ENCODE results near the gene TOGARAM2.

Gene TOGARAM2

DNA sequence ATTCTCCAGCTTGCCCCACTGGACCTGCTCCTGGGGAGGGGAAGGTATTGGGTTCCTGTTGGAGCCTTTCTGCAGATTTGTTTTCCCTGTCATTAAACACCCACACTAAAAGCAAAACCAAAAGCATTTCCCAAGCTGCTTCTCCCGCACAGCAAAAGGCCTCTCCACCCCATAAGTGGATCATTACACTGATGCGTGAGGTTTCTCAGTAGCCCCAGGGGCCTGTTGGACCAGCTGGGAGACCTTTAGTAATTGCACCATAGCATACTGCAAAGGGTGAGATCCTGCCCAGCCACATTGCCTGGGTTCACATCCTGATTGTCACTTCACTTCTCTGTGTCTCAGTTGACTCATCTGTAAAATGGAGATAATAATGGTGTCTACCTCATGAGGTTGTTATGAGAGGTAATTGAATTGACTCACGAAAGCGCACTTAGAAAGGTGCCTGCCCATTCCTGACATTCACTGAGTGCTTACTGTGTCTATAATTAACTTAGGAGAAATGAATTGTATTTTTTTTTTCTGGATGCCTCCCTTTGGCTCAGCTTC lies 43.9 kb downstream of the TOGARAM2 start:
- DNase-seq: no peak

DNA sequence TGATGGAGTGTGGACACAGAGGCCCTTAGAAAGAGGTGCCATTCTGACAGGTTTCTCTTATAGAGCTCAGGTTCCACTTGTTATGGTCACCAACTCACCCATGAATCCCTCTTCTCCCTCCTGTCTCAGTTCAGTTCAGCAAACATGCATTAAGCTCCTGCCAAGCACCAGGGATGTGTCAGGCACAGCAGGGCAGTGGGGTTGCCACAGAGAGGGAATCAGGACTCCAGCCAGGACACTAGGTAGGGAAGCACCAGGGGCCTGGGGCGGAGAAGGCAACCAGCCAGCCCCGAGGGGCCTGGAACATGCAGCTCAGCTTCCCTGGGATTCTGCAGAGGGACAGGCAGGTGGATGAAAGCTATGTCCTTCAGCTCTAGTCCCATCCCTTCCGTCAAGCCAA lies 44.6 kb downstream of the TOGARAM2 start:
- no peak for DNase-seq

DNA sequence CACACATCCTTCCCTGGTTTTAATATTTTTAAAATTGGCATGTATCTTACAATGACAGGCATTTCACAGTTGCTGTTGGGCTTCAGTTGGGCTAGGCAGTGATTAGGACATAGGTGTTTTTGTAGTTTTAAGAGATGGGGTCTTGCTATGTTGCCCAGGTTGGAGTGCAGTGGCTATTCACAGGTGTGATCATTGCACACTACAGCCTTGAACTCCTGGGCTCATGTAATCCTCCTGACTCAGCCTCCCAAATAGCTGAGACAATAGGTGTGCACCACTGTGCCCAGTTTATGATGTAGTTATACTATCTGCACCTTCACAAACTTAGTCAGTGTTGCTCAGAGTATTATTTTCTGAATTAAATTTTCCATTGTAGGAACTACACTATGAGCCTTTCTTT lies 49.9 kb downstream of the TOGARAM2 start:
- DNase-seq: no peak

DNA sequence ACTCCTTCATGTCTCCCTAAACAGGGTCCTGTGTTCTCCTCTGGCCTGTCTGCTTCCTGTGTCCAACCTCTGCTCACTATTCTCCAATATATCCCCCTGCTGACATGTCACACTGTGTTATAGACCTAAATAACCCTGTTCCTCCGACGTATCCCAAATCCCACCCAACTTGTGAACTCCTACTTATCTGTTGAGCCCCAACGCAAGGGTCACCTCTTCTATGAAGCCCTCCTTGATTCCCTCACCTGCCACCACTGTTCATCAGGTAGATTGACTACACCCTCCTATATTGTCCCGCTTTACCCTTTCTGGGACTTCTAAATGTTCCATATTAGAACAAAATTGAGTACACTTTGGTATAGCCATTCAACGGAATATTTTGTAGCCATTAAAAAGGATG lies 51.1 kb downstream of the TOGARAM2 start:
- no peak for DNase-seq

DNA sequence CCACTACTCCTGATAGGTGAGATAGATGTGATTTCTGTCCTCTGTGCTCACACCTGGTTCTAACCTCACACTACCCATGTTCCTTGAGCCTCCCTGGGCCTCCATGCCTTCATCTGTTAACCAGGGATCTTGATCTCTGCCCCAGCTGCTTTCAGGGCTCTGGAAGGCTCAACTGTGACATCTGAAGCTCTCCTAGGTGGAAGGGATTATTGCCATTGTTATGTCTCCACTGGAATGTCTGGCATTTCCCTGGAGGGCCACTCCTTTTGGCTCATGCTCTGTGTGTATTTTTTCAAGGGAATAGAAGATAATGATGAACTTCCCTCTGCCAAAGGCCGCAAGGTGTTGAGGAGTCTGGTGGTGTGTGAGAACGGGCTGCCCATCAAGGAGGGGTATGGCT lies 52.1 kb downstream of the TOGARAM2 start:
- DNase-seq: no peak

DNA sequence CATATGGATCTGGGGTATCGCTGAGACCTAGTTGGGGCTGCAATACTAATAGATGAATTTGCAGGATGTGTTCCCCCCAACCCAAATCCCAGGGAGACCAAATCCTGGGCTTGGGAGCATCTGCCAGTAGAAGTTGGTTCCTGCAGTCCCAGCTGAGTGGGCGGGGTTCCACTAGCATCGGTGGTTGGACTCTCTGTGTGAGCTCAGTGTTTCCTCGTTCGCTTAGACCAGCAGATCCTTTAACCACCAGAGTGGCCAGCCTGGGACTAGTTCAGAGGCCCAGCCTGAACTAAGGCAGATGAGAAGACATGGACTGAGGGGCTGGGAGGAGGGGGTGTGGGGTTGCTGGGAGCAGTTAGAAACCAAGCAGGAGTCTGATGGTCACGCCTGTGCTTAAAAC lies 52.6 kb downstream of the TOGARAM2 start:
- no peak for DNase-seq

DNA sequence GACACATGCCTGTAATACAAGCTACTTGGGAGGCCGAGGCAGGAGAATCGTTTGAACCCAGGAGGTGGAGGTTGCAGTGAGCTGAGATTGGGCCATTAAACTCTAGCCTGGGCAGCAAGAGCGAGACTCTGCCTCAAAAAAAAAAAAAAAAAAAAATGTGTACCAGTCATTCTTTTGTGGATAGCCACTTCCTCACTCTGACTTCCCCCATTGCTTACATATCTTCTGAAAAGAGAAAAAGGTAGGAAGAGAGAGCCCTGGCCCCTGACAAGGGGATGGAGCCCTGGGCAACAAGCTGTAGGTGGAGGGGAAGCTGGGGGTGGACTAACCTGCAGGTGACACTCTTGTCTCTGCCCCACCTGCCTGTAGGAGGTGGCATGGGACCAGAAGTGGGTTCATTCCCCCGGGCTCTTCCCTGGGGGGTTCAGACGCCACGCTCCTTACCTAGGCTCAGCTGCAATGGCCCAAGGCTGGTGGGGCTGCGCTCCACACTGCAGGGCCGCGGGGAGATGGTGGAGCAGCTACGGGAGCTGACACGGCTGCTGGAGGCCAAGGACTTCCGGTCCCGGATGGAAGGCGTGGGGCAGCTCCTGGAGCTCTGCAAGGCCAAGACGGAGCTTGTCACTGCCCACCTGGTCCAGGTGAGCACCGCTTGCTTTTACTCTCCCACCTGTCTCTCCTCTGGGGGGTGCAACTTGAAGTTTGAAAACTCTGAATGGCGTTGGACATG lies 54.1 kb downstream of the TOGARAM2 start:
- no peak for DNase-seq

DNA sequence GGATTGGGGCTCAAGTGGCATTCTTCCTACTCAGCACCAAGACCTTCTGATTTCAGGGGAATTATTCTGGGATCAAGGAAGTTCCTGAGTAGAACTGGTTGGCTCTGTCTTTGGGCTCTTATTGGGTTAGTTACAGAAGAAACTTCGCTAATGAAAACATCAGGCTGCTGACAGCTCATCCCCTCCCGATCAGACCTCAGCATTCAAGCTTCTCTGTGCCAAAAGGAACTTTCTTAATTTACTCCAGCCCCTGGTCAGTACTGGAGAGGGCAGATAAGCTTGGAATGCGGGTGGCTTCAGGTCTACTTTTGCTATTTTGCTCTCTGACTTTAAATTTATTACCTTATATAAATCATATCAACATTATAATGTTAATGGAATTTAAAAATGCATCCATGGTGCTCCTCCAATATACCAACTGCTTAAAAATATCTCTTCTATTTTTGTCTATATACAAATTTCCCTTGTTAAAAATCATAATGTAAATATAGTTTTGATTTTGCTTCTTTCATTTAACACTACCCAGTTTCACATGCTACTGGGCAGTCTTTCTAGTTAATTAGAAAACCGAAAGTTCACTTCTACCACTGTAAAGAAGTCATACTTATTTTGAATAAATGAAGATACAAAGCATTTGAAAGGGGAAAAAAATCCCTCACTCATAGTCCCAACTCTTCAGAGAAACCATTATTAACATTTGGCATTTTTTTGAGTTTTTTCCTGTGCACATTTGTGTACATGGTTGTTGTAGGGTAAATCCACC lies 58.8 kb downstream of the TOGARAM2 start:
- DNase-seq: no peak

DNA sequence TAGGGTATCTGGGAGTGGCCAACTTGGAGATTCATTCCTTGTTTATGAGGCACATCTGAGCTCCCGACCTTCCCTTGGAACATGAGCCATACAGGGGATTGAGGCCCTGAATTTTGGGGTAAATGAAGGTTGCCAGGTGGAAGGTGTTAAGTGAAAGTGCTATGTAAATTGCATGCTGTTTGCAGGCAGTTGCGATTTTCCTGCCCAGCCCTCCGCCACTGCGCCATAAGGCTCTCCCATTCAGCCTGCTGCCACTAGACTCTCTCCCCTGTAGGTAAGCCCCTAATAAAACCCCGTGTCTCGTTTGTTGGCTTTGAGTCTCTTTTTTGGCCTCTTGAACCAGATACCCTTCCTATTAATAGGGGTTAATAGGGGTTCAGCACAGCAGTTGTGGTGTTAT lies 59.5 kb downstream of the TOGARAM2 start:
- no peak for DNase-seq

DNA sequence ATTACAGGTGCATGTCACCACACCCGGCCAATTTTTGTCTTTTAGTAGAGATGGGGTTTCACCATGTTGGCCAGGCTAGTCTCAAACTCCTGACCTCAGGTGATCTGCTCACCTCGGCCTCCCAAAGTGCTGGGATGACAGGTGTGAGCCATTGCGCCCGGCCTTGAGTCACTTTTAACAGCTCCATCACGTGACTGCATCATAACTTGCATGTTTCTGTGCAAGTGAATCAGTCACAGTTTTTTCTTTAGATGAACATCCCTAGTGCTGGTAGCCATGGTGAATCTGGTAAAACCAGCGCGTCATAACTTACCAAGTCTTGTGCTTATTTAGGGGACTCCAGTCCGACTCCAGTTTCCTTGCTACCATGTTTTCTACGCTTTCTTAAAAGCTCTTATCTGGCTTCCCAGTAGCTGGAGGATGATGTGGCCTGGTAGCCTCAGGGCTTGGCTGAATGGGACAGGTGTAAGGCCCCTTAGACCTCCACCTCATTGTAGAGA lies 60.1 kb downstream of the TOGARAM2 start:
- no peak for DNase-seq

DNA sequence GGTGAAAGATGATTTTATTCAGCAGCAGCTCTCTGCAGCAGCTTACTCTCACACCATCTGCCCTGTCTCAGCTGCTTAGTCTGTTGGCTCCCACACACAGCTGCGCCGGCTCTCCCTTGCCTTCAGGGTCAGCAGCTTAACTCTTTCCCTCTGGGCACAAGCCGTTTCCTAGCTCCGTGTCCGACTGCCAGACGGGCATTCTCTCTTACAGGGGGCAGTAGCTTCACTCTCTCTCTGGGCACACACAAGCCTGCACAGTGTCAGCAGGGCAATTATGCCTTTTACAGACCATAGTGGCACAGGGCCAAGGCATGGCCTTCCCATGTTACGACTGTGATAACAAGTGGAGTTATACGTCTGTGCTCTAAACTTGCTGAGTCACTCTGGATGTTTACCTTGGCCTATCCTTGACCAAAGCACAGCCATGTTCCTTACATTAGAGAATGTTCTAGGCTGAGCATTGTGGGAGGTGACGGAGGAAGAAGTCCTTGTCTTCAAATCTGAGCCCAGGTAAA lies 61.5 kb downstream of the TOGARAM2 start:
- DNase-seq: no peak

DNA sequence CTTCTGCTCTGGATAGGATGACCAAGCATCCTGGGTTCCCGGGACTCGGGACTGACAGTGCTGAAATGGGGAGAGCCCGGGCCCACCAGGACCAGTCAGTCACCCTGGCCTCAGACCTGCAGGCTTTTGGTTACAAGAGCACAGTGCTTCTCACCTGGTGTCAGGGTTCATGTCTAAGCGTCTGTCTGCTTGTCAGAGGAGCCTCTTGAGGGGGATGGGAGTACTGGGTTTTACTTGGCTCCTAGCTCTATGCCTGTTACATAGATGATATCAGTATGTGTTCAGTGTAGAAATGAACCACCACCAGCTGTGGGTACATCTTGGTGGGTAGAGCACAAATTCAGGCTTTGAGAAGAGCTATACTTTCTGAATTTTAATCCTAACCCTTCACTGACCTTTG lies 63.4 kb downstream of the TOGARAM2 start:
- DNase-seq: no peak

DNA sequence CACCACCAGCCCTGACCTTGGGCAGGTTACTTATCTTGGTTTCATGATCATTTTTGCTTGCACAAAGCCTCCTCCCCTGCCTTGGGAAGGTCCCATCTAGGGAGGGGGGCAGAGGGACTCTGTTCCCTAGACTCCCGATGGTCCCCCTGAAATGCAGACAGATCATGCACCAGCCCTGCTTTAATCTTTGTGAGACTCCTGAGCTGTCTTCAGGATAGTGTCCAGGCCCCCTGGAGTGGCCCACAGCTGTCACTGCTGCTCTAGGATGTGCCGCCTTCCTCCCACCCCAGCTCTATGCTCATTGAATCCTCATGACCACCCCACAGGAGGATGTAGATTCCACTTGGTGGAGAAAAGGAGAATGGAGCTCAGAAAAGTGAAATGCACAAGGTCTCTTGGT lies 65.2 kb downstream of the TOGARAM2 start:
- no peak for DNase-seq

DNA sequence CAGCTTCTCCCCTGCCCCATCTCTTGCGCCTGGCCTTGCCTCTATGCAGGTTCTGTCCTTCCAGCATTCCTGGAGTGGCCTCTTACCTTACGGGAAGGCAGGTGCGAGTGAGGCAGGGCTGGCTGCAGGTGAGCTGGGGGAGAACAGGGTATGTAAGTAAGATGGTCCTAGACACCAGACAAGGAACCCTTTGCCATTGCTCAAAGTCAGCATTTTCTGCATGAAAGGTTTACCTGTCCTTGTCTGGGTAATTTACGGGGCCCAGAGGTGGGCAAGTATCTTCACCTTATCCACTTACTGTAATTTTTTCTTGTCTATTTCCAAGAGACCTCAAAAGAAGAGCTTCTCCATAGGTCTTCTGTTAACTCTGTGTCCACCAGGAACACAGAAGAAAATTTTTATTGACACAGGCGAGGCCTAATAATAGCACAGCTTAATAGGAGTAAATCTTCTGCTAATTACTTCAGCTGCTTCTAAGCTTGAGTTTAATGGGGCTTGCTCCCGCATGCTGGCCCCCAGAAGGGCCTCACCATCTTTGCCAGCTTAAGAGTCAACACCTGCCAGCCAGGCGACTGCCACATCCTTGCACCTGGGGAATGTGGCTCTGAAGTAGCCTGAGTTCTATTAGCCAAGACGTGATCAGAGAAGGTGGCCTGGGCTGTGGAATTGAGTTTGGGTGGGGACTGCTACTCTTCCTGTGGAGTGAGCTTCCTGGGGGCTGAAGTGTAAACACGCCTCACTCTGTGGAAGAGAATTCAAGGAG lies 66.2 kb downstream of the TOGARAM2 start:
- DNase-seq: no peak

DNA sequence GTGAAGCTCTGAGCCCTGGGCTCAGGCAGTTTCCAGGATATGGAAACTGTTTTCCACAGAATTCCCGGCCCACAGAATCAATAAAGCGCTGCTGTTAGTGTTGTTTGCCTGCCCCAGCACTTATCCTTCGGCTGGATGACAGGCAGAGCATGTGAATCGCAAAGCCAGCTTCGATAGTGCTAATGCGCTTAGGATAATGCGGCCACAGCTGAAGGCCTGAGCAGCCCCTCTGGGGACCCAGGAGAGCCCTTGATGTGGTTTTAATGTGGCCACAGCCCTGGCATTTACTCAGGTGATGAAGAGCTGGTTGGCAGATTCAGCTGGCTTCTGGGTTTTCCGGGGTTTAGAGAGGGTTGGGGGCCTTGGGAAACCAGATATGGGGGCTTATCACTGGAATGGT lies 69.5 kb downstream of the TOGARAM2 start:
- DNase-seq: no peak

DNA sequence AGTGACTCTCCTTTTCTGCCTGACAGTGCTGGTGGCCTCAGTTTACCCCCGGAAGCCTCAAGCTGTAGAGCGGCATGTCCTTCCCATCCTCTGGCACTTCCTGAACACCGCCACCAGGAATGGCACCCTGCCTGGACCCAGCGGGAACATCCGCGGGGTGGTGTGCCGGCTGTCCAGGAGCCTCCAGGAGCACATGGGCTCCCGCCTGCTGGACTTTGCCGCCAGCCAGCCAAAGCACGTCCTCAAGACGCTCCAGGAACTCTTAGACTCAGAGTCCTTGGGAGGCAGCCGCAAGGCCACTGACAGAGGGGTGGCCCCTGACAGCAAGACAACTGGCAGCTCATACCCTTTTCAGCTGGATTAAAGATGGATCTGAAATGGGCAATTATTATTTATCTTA lies 70.6 kb downstream of the TOGARAM2 start:
- no peak for DNase-seq

DNA sequence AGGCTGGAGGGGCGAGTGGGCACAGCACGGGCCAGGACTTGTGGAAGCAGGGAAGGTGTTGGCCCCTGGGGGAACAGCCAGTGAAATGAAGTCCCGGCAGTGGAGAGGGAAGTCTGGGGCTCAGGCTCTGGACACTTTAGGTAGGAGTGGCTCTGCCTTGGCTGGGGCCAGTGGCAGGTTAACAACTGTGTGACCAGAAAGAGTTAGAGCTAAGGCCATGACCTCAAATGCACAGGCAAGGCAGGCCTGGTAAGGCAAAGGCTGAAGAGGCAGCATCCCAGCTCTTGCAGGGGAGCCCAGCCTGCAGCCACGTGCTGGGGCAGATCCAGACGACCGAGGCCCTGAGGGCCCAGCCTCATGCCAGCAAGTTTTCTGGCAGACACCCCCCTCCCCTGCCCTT lies 71.7 kb downstream of the TOGARAM2 start:
- DNase-seq: no peak

DNA sequence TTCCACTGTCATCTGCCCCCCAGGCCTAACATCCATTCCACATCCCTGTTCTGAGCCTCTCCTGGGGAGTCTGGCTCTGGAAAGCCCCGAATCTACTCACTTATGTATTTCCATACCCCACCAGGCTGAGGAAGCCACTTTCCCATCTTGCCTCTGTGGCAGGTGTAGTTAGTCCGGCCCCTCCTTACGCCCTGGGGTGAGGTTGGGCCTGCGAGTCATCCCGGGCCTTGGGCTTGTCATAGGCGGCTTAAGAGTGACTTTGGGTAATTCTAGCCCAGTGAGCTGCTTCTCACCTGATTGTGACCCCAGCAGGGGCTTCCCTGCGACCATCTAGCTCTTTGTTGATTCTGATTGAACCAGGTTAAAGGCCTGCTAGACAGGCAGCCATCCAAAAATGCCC lies 72.1 kb downstream of the TOGARAM2 start:
- DNase-seq: no peak

DNA sequence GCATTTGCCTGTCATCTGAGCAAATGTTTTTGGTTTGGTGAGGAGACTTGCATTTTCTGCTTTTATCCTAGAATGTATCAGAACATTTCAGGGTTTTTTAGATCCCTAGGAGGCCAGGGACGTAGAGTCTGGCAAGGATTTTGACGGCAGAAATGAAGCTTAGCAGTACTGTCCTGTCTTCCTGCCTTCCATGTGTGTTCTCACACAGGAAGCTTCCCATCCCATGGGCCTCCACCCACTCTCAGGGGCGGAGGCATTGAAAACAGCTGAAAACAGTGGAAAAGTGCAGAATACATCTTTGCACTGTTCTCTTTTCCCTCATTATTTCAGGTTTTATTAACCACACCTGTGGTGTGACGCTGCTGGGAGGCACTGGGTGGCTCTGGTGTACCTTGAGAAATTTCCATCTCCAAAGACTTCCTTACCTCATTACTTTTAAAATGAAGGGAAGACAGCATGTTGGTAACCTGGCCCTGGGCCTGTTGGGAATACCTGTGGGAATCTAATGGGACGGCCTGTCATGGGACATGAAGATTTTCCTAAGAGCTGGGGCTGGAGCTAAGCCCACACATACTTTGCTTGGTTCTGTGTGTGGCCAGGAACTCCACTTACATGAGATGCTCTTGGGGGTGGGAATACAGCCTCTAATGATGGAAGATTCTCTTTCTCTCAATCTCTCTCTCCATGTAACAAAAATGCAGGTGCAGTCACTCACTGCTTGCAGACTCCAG lies 72.7 kb downstream of the TOGARAM2 start:
- DNase-seq: no peak

DNA sequence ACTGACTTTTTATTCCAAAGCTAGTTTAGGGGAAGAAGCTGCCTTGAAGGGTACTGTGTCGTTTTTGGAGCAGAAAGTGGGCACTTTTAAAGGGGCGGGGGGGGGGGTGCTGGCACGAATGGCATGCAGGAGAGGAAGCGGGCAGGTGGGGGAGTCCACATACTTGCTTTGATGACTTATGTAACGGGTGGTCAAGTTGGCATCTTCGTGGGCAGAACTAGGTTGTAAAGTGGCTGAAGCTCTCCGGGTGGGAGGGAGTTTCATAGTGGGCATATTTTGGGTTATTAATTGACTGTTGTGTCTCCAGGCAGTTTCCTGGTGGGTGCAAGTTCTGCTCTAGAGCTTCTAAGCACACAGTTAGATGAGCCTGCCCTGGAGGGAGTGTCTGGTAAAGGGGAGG lies 73.3 kb downstream of the TOGARAM2 start:
- DNase-seq: no peak

DNA sequence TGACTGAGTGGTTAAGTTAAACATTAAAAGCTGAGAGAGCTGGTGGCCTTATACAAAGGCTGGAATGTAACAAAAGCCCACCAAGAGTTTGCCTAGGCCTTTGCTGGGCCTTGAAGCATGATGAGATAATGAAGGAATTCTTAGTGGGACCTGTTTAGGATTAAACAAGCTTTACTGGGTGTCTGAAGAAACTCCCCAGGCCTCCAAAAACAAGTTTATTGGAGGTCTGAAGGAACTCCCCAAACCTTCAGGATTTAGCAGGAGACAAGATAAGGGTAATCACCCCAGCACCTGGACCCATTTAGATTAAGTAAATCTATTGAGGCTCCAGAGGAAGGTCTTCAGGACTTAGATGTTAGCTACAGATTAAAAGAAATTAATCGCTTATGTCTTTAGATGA lies 74.5 kb downstream of the TOGARAM2 start:
- DNase-seq: no peak

DNA sequence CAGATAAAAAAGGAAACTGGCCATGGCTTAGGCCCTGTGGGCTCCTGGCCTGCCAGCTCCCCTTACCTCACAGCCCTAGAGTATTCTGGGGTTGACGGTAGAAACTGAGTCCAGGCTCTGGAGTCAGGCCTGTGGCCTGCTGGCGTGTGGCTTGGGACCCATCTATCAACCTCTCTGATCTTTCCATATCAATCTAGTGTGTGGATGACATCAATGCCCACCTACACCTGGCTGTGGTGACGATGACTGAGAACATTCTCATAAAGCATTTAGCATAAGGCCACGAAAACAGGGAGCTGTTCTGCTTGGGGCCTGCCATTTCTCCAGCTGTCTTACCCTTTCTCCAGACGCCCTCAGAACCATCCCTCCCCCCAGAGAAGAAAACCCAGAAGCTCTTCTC lies 75.4 kb downstream of the TOGARAM2 start:
- no peak for DNase-seq

DNA sequence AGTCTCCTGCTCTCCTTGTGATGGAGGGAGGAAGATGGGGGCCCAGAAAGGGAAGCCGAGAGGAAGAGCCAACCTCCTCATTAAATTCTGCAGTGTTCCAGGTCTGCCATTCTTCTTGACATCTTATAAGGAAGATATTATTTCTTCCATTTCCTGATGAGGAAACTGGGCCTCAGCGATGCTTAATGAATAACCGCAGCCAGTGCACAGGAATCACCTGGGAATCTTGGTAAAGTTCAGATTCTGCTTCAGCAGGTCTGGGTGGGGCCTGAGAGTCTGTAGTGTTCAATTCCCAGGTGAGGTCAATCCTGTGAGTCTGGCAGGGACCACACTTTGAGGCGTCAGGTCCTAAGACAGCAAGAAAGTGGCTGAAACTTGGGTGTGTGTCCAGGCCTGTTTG lies 75.9 kb downstream of the TOGARAM2 start:
- no peak for DNase-seq
